ENCODE data around the gene HCN4.

The HCN4 gene

DNA sequence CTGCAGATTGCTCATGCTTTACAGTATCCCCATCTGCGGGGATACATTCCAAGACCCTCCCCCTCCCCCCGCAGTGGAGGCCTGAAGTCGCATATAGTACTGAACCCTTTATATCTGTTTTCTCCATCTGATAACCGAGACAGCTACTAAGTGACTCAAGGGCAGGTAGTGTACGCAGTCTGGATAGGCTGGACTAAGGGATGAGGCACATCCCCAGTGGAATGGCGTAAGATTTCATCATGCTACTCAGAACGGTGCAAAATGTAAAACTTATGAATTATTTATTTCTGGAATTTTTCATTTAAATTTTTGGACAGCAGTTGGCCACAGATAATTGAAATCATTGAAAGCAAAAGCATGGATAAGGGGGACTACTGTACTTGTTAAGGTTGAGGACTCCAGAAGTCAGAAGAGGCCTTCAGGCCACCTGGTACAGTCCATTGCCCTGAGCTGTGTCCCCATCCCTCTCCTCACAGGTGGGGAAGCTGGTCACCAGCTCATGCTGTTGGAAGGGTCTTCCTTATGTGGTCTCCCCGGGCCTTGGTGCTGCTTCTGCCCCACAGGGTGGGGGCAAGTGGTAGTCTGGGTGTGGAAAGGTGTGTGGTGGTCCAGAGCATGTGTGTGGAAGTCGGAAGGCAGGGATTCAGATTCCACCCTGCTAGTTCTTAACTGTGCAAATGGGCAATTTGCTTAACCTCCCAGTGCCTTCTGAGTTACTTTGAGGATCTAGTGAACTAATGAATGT, 72.0 kb downstream of the HCN4 start:
- TF ChIP-seq, protein P1, sequence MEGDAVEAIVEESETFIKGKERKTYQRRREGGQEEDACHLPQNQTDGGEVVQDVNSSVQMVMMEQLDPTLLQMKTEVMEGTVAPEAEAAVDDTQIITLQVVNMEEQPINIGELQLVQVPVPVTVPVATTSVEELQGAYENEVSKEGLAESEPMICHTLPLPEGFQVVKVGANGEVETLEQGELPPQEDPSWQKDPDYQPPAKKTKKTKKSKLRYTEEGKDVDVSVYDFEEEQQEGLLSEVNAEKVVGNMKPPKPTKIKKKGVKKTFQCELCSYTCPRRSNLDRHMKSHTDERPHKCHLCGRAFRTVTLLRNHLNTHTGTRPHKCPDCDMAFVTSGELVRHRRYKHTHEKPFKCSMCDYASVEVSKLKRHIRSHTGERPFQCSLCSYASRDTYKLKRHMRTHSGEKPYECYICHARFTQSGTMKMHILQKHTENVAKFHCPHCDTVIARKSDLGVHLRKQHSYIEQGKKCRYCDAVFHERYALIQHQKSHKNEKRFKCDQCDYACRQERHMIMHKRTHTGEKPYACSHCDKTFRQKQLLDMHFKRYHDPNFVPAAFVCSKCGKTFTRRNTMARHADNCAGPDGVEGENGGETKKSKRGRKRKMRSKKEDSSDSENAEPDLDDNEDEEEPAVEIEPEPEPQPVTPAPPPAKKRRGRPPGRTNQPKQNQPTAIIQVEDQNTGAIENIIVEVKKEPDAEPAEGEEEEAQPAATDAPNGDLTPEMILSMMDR (conservative IDR thresholded peaks at IDR 0.05) = no peak
- no peak overlapping the region for H3K27ac ChIP-seq

DNA sequence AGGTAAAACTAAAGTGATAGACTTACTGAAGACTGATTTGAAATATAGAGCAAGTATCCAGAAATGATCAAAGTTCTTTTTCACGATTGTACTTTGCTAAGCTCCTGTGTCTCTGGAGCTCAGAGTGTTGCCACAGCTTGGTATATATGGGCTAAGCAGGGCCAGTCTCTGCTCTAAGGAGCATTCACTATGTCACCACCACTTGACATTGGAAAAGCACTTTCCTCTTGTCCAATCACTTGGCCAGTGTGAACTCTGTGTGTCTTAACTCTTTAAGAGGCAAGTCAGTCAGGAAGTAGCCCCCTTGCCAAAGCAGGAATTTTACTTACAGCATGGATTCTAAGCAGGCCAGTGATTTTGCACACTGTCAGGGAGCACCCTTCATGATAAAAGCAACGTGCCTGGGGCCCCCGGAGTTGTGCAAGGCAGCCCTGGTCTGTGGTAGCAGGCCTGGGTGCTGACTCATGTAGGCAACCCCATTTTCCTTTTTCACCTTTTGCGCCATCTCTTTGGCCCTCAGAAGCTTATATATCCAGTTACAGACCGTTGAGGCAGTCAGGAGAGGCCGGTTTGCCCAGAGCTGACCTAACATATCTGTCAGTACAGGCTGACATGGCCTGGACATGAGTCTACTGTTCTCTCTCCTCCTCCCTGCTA, 73.0 kb downstream of the HCN4 start:
- TF ChIP-seq, protein P1 (conservative IDR thresholded peaks at IDR 0.05) = no peak
- no peak overlapping the region for H3K27ac ChIP-seq

DNA sequence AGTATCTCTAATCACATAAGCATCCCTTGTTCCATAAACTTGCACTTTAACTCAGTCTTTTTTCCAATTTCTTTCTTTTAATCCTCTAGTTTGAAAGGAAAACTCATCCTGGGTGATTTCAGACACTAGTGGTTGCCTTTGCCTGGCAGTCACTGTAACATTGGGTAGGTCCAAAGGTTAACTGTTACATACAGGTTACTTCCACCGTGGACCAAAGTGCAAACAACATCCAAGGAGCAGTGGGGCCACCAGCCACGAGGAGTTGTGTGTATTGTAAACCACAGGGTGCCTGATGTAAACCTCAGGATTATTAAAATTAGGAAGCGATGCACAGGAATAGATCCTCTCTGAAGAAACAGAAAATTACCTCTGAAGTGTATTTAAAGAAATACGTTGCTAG, 75.0 kb downstream of the HCN4 start:
- TF ChIP-seq, protein P1 (conservative IDR thresholded peaks at IDR 0.05) = no peak
- no peak overlapping the region for H3K27ac ChIP-seq

DNA sequence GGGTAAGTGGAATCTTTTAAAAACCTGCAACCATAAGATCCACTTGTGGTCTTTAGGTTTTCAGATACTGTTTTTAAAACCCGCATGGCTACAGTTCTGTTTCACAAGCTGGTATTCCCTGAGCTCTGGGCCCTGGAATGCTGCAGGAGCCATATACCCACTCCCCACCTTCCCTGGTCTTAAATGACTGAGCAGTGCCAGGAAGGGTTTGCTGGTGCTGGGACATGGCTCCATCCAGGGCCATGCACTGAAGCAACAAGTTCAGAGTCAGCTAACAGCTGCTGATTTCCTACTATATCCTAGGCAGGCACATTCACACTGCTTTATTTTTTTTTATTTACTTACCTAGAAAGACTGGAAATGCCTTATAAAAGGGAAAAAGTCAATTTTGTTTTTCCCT, 77.3 kb downstream of the HCN4 start:
- TF ChIP-seq, protein P1 (conservative IDR thresholded peaks at IDR 0.05) = no peak
- H3K27ac ChIP-seq = no peak overlapping the region

DNA sequence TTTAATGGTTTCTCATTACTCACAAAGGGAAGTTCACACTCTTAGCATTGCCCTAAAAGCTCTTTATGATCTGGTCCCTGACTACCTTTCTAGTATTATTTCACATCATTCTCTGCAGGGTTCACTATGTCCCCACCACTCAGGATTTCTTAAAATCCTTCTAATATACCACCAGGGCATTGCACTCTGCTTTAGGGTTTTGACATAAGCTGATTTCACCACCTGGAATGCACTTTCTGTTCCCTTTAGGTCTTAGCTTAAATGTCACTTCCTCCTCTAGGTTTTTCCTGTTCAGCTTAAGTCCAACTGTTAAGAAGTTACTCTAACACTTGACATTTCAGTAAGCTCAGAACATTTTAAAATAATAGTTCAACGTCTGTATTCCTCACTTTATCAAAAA, 81.7 kb downstream of the HCN4 start:
- no peak overlapping the region for H3K27ac ChIP-seq

DNA sequence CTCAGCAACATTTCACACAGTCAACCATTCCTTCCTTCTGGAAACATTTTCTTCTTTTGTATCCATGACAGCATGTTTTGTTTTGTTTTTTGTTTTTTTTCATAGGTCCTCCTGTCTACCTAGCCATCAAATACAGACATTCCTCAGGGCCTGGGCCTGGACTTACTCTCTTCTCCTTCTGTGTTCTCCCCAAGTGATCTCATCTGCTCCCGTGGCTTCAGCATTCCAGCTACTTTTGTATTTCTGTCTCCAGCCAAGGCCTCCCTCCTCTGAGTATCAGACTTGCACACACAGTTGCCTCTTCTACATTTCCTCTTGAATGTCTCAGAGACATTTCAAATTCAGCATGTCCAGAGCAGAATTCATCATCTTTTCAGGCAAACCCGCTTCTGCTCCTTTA, 82.4 kb downstream of the HCN4 start:
- TF ChIP-seq, protein P1 (conservative IDR thresholded peaks at IDR 0.05) = no peak
- no peak overlapping the region for H3K27ac ChIP-seq

More for the DNA sequence above, 81.7 kb downstream of the HCN4 start:
- TF ChIP-seq, protein P1 (conservative IDR thresholded peaks at IDR 0.05) = no peak

DNA sequence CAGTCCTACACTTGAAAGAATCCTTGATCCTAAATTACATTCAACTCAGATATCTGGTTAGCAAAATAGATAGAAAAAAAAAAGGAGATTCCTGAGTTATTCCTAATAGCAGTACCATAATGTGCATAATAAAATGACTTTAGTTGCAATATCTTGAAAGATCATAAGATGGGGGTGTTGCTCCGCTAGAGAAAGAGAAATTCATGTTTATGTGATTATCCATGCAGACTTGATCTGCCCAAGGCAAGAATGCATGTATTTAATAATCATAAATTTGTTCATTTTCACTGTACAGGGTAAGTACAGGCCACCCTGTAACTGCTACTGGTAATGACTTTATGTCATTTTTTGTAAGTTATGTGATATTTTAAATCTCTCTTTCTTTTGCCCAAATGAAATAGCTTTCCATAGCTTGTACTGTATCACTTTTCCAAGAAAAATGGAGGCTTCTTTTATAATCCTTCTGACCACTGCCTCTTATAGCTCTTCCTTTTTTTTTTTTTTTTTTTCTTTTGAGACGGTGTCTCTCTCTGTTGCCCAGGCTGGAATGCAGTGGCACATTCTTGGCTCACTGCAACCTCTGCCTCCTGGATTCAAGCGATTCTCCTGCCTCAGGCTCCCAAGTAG, 84.6 kb downstream of the HCN4 start:
- no peak overlapping the region for H3K27ac ChIP-seq
- TF ChIP-seq, protein P1 (conservative IDR thresholded peaks at IDR 0.05) = peak; percentile 73
